Measurements from ENCODE around the gene NOL4L. TPM values are rescaled to one million over a fixed set of nuclear protein-coding genes. Genes with fewer than 3 reads are reported as not detected.

The NOL4L gene
- total and polyA plus RNA-seq, 2 experiments from 2014 or later = 38.8 to 39.2 TPM

- Mint-ChIP-seq H3K27ac (no peak overlapping the region), H3K4me1 (peaks cover 7% of the 10 kb centered on the region), H3K4me3 (no peak overlapping the region), H3K9me3 (no peaks in the 10 kb centered on the region), H3K27me3 (ENCODE audit: insufficient read depth, low read depth, poor library complexity) (peaks cover 10% of the 10 kb centered on the region), H3K36me3 (ENCODE audit: low read depth) (no peaks in the 10 kb centered on the region)
- no peaks in the 10 kb centered on the region for H3K27me3 ChIP-seq (ENCODE audit: insufficient read depth)
- no peaks in the 10 kb centered on the region for H3K36me3 ChIP-seq (ENCODE audit: insufficient read depth)
- peaks cover 4% of the 10 kb centered on the region; the same call in 1 of the 2 replicates for H3K4me1 ChIP-seq (ENCODE audit: insufficient read depth)
- H3F3A ChIP-seq (replicated peaks; ENCODE audit: low read depth) = 0 out of 2 replicates have a peak, but pooled peaks cover 2% of the 10 kb centered on the region
- DNase-seq (ENCODE audit: low spot score) (no peak), ATAC-seq (no peak)
- H4K20me1 ChIP-seq (replicated peaks; ENCODE audit: insufficient read depth) = no peaks in the 10 kb centered on the region
- H3K79me2 ChIP-seq (replicated peaks; ENCODE audit: insufficient read depth) = no peaks in the 10 kb centered on the region
- no peak overlapping the region for H3K27ac ChIP-seq (ENCODE audit: low read depth)
- no peaks in the 10 kb centered on the region for H3K9me2 ChIP-seq (ENCODE audit: insufficient read depth)
- H3K4me2 ChIP-seq = no peak overlapping the region
- H3K4me3 ChIP-seq = no peak overlapping the region
- TF ChIP-seq CREB1 (CRISPR knock-in tag; IDR thresholded peaks at IDR 0.05; ENCODE audit: low read depth) (no peak), ZNF331 (CRISPR knock-in tag; IDR thresholded peaks at IDR 0.05; ENCODE audit: low read depth) (no peak), NANOG (IDR thresholded peaks at IDR 0.05; ENCODE audit: borderline replicate concordance) (no peak), EZH2phosphoT487 (IDR thresholded peaks at IDR 0.05; ENCODE audit: unreplicated experiment) (no peak)
- 0 out of 2 replicates have a peak overlapping the region, but pooled peaks have one; percentile 28 for H2AFZ ChIP-seq
These were observed 67.1 kb downstream of the NOL4L start for GRCh38 chr20:32517914-32518592.

GRCh38 chr20:32517518-32517873 is 67.6 kb downstream of the NOL4L start:
- H3K4me3 ChIP-seq = no peak overlapping the region
- H3F3A ChIP-seq (replicated peaks; ENCODE audit: low read depth) = 0 out of 2 replicates have a peak, but pooled peaks cover 2% of the 10 kb centered on the region
- H3K4me2 ChIP-seq = no peak overlapping the region
- H3K9me2 ChIP-seq (ENCODE audit: insufficient read depth) = no peaks in the 10 kb centered on the region
- Mint-ChIP-seq H3K36me3 (ENCODE audit: low read depth) (no peaks in the 10 kb centered on the region), H3K27ac (no peak overlapping the region), H3K27me3 (ENCODE audit: insufficient read depth, low read depth, poor library complexity) (peaks cover 10% of the 10 kb centered on the region), H3K4me1 (peaks cover 7% of the 10 kb centered on the region), H3K4me3 (no peak overlapping the region), H3K9me3 (no peaks in the 10 kb centered on the region)
- DNase-seq (ENCODE audit: low spot score) (no peak), ATAC-seq (no peak)
- H3K27me3 ChIP-seq (ENCODE audit: insufficient read depth) = no peaks in the 10 kb centered on the region
- H3K27ac ChIP-seq (ENCODE audit: low read depth) = no peak overlapping the region
- 0 out of 2 replicates have a peak overlapping the region, but pooled peaks have one; percentile 23 for H2AFZ ChIP-seq
- H3K4me1 ChIP-seq (ENCODE audit: insufficient read depth) = peaks cover 4% of the 10 kb centered on the region; the same call in 1 of the 2 replicates
- H3K79me2 ChIP-seq (replicated peaks; ENCODE audit: insufficient read depth) = no peaks in the 10 kb centered on the region
- no peaks in the 10 kb centered on the region for H4K20me1 ChIP-seq (replicated peaks; ENCODE audit: insufficient read depth)
- no peaks in the 10 kb centered on the region for H3K36me3 ChIP-seq (ENCODE audit: insufficient read depth)
- TF ChIP-seq POLR2AphosphoS5 (IDR thresholded peaks at IDR 0.05; ENCODE audit: low read depth) (no peak), JUNB (IDR thresholded peaks at IDR 0.05; ENCODE audit: unreplicated experiment) (no peak), REST (IDR thresholded peaks at IDR 0.05; ENCODE audit: unreplicated experiment) (no peak), ZNF114 (CRISPR knock-in tag; IDR thresholded peaks at IDR 0.05) (no peak), ETS1 (IDR thresholded peaks at IDR 0.05) (no peak), ZNF331 (CRISPR knock-in tag; IDR thresholded peaks at IDR 0.05; ENCODE audit: low read depth) (no peak), NANOG (IDR thresholded peaks at IDR 0.05; ENCODE audit: borderline replicate concordance) (no peak), EZH2phosphoT487 (IDR thresholded peaks at IDR 0.05; ENCODE audit: unreplicated experiment) (no peak), CREB1 (CRISPR knock-in tag; IDR thresholded peaks at IDR 0.05; ENCODE audit: low read depth) (no peak), CTCF (conservative IDR thresholded peaks at IDR 0.05; ENCODE audit: low read depth in 2 of 2) (no peak), EZH2 (IDR thresholded peaks at IDR 0.05; ENCODE audit: low read depth, unreplicated experiment) (no peak)

All from GM23338 (cell line).